Lower lobe of right lung (tissue), 2 donors: Measurements from ENCODE around the gene GTF2A1L. TPM values are rescaled to one million over a fixed set of nuclear protein-coding genes. Genes with fewer than 3 reads are reported as not detected.

Experiments
- ATAC-seq, 2 donors: fragments of 200-7000 bp; cut with Tn5 transposase; one replicate each; pipeline ENCODE4 v1.9.1; 2020 to 2022; ENCODE audit warnings: mild to moderate bottlenecking in 2 of 2, moderate library complexity in 2 of 2
- DNase-seq: peaks from one replicate; pipeline ENCODE4 v3.0.0-alpha.2; 2020
- H3K27ac ChIP-seq: fragments of 200-600 bp; one replicate; pipeline ENCODE4 v1.8.0; 2022
- H3K27me3 ChIP-seq: fragments of 200-600 bp; one replicate; pipeline ENCODE4 v1.8.0; 2022; ENCODE audit warnings: low read depth
- H3K36me3 ChIP-seq: fragments of 200-600 bp; one replicate; pipeline ENCODE4 v1.8.0; 2022; ENCODE audit warnings: mild to moderate bottlenecking
- H3K4me1 ChIP-seq: fragments of 200-600 bp; one replicate; pipeline ENCODE4 v1.8.0; 2022
- H3K4me3 ChIP-seq: fragments of 200-600 bp; one replicate; pipeline ENCODE4 v1.8.0; 2022; ENCODE audit warnings: mild to moderate bottlenecking
- H3K9me3 ChIP-seq: fragments of 200-600 bp; one replicate; pipeline ENCODE4 v1.8.0; 2022
- CTCF ChIP-seq: fragments of 200-600 bp; IDR thresholded peaks from one replicate; pipeline ENCODE4 v1.8.0; 2022; ENCODE audit warnings: antibody characterized with exemption, mild to moderate bottlenecking
- intact Hi-C: fragments of 100-400 bp; cut with DNase I; formaldehyde crosslinking; loops from one replicate; pipeline ENCODE4 v1.11.0; 2022
- total RNA-seq: library from RNA; stranded (reverse); fragmentation: NEBNext Ultra II Directional; extraction: Animal tissue kit (Norgen Biotek cat#: 25700); gene quantifications from one replicate; pipeline ENCODE4 v1.2.1, GENCODE V29; 2021
- donor health status: DM: no; HTN: yes; CAD: no; lungs with severe emphysema.

Gene GTF2A1L
- total RNA-seq, 1 donor from 2014 or later: not detected

- Histone ChIP-seq H3K27me3 (no peaks in the 10 kb centered on the region), H3K4me3 (no peak overlapping the region), H3K36me3 (peaks cover 8% of the 10 kb centered on the region), H3K27ac (no peak overlapping the region), H3K4me1 (no peaks in the 10 kb centered on the region), H3K9me3 (no peaks in the 10 kb centered on the region)
- ATAC-seq: no peak
- intact Hi-C loops: no loop called here
- TF ChIP-seq CTCF: no peak
- no peak for DNase-seq
Observed at GRCh38 chr2:48578313-48578712, 39.3 kb upstream of the GTF2A1L start.

DNA sequence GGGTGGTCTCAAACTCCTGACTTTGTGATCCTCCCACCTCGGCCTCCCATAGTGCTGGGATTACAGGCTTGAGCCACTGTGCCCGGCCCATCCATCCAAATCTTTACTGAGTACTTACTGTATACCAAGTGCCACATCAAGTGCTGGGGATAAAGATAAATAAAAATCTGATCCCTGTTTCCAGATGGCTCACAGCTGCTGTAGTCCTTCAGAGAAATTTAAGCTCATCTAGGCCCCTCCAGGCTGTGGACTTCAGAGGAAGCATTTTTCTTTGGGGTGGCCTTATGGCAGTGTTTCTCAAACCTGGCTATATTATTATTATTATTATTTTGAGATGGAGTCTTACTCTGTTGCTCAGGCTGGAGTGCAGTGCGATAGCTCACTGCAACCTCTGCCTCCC lies 33.7 kb upstream of the GTF2A1L start:
- intact Hi-C loops: no loop called here
- ATAC-seq (no peak), DNase-seq (no peak)
- peaks cover 8% of the 10 kb centered on the region for H3K36me3 ChIP-seq
- no peak for TF ChIP-seq CTCF
- H3K4me1 ChIP-seq: no peaks in the 10 kb centered on the region
- no peaks in the 10 kb centered on the region for H3K9me3 ChIP-seq
- H3K4me3 ChIP-seq: no peak overlapping the region
- H3K27ac ChIP-seq: no peak overlapping the region
- no peaks in the 10 kb centered on the region for H3K27me3 ChIP-seq

- no peaks in the 10 kb centered on the region for H3K9me3 ChIP-seq
- H3K4me1 ChIP-seq: no peaks in the 10 kb centered on the region
- DNase-seq: no peak
- TF ChIP-seq CTCF: no peak
- intact Hi-C loops: no loop called here
- no peaks in the 10 kb centered on the region for H3K27me3 ChIP-seq
- no peak overlapping the region for H3K4me3 ChIP-seq
- no peak for ATAC-seq
- peaks cover 8% of the 10 kb centered on the region for H3K36me3 ChIP-seq
- H3K27ac ChIP-seq: no peak overlapping the region
Observed at GRCh38 chr2:48584551-48584950, 33.1 kb upstream of the GTF2A1L start.

- TF ChIP-seq CTCF: no peak
- no peak for DNase-seq
- Histone ChIP-seq H3K4me1 (no peaks in the 10 kb centered on the region), H3K36me3 (no peaks in the 10 kb centered on the region), H3K4me3 (no peak overlapping the region), H3K9me3 (no peaks in the 10 kb centered on the region), H3K27ac (no peak overlapping the region), H3K27me3 (no peaks in the 10 kb centered on the region)
- intact Hi-C loops: no loop called here
- ATAC-seq: no peak
Observed at GRCh38 chr2:48586433-48586832, 31.2 kb upstream of the GTF2A1L start.

GRCh38 chr2:48587560-48587959 lies 30.1 kb upstream of the GTF2A1L start:
- H3K4me3 ChIP-seq: no peak overlapping the region
- intact Hi-C loops: no loop called here
- no peaks in the 10 kb centered on the region for H3K36me3 ChIP-seq
- H3K4me1 ChIP-seq: no peaks in the 10 kb centered on the region
- H3K27ac ChIP-seq: no peak overlapping the region
- no peak for TF ChIP-seq CTCF
- DNase-seq: no peak
- no peak for ATAC-seq
- no peaks in the 10 kb centered on the region for H3K27me3 ChIP-seq
- no peaks in the 10 kb centered on the region for H3K9me3 ChIP-seq

DNA sequence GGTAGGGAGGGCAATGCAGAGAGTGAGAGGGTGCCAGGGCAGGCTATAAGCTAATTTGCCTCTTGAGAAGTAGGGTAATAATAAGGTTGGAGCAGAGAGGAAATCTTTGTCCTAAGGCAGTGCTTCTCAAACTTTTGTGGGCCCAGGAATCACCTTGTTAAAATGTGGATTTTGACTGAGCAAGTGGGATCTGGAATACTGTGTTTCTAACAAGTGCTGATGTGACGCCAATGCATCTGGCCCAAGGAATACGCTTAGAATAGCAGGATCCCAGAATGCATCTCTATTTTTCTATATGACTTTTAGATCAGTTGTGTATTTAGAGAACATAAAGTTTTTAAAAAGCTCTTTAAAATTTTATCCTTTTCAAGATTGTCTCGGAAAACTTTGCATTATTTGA lies 29.7 kb upstream of the GTF2A1L start:
- Histone ChIP-seq H3K4me3 (no peak overlapping the region), H3K27ac (no peak overlapping the region), H3K27me3 (no peaks in the 10 kb centered on the region), H3K4me1 (no peaks in the 10 kb centered on the region), H3K36me3 (no peaks in the 10 kb centered on the region), H3K9me3 (no peaks in the 10 kb centered on the region)
- ATAC-seq (no peak), DNase-seq (no peak)
- TF ChIP-seq CTCF: no peak
- intact Hi-C loops: no loop called here
